ENCODE data around the gene PLN.

GRCh38 chr6:118559659-118560058, 11.6 kb downstream of the PLN start:
- no peak for TF ChIP-seq REST (IDR thresholded peaks at IDR 0.05; ENCODE audit: insufficient read depth in 1 of 2, low read depth in 2 of 2, low read length in 2 of 2)
- TF ChIP-seq SIN3A (IDR thresholded peaks at IDR 0.05; ENCODE audit: borderline replicate concordance, insufficient read depth, low read length), result no peak
- no peak for TF ChIP-seq TAF1 (IDR thresholded peaks at IDR 0.05; ENCODE audit: borderline replicate concordance, insufficient read depth, low read length)
